GM08714 (cell line): ENCODE results near the gene HDHD3.
"Not testable (repeated sequence)": the region's sequence is repeated elsewhere in the genome, so short reads cannot be mapped to it uniquely, and the experiment has no call there.

Experiments used
- H3K4me3 ChIP-seq: fragments of 200-500 bp; sonication (Bioruptor generic); 2 replicates; pipeline ENCODE4 v1.5.1; 2014; ENCODE audit warnings: mild to moderate bottlenecking, low read length, inconsistent platforms
- ZNF274 ChIP-seq: IDR thresholded peaks from 2 replicates; pipeline ENCODE4 v1.6.1; 2012; ENCODE audit warnings: mild to moderate bottlenecking, low read depth, low read length

Gene HDHD3

DNA sequence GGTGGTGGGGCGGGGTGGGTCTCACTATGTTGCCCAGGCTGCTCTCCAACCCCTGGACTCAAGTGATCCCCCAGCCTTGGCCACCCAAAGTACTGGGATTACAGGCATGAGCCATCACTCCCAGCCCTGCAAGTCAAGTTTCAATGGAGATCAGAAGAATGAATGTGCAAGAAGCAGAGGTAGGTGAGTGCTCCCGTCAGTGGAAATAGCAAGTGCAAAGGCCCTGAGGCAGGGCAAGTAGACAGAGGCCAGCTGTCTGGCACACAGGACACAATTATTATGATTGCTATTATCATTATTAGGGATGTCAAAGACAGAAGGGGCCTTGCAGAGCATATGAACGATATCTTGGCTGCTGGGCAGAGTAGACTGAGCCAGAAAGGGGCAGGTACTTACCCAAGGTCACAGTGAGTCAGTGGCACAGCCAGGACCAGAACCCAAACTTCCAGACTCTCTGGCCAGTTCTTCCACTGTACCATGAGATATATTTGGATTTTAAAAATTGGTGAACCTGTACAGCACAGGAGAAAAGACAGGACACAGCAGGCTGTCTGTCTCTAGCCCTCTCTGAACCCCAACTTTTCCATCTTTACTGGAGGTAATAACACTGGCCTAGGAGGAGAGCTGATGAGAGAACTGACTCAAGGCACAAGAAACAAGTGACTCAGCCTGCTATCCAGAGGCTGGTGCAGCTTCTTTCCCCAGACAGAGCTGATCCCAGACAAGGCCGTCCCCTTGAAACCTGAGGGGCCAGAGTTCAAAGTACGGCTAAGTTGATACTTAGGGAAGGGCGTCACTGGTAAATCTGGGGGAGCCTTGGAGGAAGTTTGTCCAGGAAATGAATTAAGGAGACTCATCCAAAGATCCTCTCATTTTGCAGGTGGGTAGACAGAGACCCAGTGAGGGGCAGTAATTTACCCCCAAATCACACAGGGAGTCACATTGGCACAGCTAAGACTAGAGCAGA lies 1.4 kb downstream of the HDHD3 start:
- no peak for TF ChIP-seq ZNF274
- peak overlapping the region; percentile 97; the same call in 1 of the 2 replicates for H3K4me3 ChIP-seq

DNA sequence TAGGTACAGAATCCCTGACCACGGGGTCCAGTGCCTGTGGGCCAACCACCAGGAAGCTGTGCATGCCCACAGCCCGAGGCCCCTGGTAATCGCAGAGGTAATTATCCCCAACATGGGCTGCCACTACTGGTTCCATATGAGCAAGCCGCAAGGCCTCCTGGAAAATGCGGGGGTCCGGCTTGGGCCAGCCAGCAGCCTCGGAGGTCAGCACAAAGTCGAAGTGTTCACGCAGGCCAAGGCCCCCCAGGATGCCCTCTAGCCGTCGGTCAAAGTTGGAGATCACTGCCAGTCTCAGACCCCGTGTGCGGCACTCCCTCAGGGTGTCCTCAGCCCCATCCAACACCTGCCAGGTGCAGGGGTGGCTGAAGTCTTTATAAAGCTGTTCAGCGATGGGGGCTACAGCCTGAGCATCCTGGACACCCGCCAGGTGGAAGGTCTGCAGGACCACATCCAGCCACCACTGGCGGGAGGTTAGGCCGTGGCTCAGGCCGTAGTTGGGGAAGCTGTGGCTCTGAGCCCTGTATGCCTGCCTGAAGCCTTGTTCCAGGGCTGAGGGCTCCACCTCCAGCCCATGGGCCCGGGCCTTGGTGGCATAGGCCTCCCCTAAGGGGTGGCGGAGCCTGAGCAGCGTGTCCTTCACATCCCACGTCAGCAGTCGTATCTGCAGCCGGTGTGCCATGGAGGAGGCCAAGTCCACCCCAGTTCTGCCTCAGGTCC lies 3.0 kb downstream of the HDHD3 start:
- H3K4me3 ChIP-seq: no peak overlapping the region
- TF ChIP-seq ZNF274: no peak

DNA sequence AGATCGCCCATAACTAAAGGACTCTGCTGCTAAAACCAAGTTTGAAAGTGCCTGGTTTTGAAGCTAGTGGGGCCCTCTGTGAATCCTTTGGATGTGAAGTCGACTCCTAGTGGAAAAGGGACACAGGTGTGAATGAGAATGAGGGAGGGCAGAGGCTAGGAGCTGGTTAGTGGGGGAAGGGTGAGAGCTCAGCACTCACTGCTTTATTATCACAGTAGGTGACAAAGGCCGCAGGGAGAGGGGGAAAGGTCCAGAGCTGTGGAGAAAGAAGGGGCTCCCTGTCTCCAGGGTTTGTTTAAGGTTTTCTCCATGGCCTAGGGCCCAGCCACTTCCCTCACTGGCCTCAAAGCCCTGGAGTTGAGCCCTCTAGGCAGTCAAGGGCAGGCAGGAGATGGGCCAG lies 3.5 kb downstream of the HDHD3 start:
- TF ChIP-seq ZNF274: no peak
- no peak overlapping the region for H3K4me3 ChIP-seq

DNA sequence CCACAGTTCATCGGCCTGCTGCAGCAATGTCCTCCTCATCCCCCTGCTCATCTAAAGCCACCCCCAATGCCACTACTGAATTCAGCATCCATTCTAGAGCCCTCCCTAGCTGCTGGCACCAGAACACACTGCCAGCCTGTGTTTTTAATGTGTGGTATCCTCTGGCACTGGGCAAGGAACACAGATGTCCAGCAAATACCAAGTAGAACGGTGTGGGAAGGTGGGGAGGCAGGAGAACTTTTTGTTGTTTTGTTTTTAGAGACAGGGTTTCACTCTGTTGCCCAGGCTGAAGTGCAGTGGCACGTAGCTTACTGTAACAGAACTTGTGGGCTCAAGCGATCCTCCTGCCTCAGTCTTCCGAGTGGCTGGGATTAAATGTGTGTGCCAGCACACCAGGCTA lies 4.7 kb downstream of the HDHD3 start:
- H3K4me3 ChIP-seq: no peak overlapping the region
- TF ChIP-seq ZNF274: no peak

DNA sequence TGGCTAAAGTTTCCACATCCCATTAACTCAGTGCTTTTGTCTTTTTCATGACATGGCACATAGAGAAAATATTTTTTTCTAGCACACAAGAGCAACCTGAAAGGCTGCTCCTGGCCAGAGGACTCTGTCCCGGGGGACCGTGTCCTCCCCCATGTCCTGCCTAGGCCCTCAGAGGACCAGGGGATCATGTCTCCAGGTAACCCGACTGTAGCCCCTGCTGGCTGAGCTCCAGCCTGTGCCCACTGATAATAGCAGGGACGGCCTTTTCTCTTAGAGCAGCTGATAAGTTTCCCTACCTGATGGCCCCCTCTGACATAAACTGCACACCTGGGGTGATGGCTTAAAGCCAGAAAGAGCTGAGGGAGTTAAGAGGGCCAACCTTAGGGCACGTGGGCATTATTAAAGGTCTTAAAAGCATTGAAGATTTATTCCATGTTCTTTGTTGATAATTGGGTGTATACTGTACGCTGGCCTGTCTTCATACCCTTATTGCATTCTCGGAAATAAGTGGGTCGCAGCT lies 5.9 kb downstream of the HDHD3 start:
- TF ChIP-seq ZNF274: no peak
- no peak overlapping the region for H3K4me3 ChIP-seq

DNA sequence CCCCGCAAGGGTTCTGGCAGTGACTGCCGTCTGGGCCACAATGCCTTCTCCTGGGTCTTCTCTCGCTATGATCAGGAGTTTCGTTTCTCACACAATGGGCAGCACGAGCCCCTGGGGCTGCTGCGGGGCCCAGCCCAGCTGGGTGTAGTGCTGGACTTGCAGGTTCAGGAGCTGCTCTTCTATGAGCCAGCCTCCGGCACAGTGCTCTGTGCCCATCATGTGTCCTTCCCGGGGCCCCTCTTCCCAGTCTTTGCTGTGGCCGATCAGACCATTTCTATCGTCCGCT lies 7.0 kb downstream of the HDHD3 start:
- no peak overlapping the region for H3K4me3 ChIP-seq
- no peak for TF ChIP-seq ZNF274

DNA sequence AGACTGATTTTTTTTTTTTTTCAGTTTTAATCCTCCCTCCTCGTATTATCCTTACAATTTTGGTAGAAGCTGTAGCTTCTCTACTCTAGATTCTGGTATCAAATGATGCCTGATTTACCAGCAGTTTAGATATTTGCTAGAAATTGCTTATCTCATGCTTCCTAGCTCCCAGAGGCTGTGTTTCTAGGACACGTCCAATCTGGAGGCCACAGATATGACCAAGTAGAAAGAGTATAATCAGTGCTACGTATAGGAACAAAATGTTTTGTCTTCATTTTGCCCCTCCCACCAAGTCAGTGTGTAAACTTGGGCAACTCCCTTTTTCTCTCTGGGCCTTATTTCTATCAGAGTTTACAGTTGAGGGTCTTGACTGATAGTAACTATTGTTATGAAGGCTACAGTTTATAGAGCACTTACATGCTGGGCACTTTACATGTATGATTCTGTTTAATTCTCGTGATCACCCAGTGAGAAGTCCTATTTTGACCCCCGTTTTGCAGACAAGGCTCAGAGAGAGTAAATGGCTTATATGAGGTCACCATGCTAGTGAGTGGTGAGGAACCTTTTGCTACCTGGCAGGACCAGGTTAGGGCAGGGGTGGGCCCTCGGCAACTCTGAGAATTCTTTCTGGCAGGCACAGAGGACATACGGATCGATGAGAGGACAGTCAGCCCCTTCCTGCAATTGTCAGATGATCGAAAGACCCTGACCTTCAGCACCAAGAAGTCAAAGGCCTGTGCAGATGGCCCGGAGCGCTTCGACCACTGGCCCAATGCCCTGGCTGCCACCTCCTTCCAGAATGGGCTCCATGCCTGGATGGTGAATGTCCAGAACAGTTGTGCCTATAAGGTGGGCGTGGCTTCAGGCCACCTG lies 7.6 kb downstream of the HDHD3 start:
- H3K4me3 ChIP-seq: no peak overlapping the region
- no peak for TF ChIP-seq ZNF274

DNA sequence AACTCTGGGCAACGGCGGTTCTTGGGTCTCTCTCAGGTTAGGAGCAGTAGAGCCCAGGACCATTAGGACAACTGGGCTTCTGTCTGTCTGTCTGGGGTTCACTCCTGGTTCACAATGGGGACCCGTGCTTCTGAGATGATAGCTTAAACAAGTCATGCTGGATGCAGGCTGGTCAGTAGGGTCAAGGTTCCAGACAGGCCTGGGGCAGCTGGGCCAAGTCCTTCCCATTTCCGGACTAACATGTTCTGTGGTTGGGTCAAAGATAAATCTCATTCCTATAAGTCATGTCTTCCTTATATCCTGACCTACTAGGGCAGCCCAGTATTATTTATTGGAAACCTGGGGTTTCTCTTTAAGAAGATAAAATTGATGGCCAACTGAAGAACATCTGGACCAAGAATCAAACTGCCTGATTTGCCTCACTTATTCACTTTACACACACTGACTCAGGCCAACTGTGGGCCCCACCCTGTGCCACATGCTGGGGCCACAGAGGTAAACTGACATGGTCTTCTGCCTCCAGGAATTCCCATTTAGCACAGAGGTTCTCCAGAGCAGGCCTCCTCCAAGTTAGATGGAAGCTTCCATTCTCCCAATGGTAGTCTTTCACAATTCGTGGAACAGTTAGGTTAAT lies 8.3 kb downstream of the HDHD3 start:
- H3K4me3 ChIP-seq: no peak overlapping the region
- no peak for TF ChIP-seq ZNF274

DNA sequence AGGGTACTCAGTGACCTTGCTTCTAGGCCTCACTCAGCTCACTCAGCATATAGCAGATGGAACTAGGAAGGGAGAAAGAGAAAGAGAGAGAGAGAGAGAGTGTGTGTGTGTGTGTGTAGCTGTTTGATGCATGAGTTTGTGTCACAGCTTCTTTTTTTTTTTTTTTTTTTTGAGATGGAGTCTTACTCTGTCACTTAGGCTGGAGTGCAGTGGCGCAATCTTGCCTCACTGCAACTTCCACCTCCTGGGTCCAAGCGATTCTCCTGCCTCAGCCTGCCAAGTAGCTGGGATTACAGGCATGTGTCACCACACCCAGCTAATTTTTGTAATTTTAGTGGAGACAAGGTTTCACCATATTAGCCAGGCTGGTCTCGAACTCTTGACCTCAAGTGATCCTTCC lies 11.1 kb downstream of the HDHD3 start:
- H3K4me3 ChIP-seq: not testable (repeated sequence)

DNA sequence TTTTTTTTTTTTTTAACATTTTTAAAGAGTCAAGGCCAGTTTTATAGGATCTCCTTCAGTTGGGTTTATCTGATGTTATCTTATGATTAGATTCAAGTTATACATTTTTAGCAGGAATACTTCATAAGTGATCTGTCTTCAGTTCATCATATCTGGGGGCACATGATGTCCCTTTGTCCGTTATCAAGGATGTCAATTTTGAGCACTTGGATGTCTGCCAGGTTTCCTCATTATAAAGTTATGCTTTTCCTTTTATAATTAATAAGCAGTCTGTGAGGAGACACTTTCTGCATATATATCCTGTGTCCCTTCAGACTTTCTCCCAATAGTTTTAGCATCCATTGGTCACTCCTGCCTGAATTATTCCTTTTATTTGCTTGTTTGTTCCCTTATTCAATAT lies 11.8 kb downstream of the HDHD3 start:
- H3K4me3 ChIP-seq: no peak overlapping the region
- no peak for TF ChIP-seq ZNF274

DNA sequence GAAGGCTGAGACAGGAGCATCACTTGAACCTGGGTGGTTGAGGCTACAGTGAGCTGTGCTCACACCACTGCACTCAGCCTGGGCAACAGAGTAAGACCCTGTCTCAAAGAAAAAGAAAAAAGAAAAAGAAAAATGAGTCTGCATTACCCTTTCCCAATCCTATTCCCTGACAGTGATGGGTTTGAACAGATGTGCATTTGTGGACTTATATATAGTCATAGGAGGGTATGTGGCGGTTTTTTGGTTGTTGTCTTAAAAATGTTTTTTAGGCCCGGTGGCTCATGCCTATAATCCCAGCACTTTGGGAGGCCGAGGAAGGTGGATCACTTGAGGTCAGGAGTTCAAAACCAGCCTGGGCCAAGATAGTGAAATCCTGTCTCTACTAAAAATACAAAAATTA lies 13.4 kb downstream of the HDHD3 start:
- H3K4me3 ChIP-seq: no peak overlapping the region
- TF ChIP-seq ZNF274: no peak

DNA sequence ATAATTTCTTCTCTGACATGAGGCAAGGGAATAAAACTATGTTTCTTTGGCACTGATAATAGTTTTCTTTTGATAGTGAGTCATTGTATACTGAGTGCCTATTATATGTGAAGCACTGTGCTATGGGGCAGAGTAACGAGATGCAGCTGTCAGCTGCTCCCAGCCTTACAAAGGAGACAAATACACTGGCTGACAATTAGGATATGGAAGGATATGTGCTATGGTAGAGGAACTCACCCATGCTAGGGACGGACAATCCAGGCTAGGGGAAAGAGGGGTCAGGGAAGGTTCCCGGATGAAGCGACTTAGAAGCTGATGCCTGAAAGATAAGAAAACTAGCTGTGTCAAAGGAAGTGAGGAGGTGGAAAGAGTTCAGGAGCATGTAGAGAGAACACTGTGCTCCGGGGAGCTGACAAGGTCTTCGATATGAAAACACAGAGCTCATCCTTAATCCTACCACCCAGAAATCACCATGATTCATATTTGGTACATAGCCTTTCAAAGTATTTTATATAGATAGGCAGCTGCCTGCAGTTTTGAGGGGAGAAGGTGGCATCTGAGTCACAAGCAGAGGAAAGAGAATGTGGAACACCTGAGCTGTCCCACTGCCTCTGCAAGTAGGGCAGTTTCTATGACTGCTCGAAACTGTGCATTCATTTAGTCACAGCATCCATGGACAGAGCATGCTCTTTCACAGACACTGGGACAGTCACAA lies 15.3 kb downstream of the HDHD3 start:
- no peak for TF ChIP-seq ZNF274

DNA sequence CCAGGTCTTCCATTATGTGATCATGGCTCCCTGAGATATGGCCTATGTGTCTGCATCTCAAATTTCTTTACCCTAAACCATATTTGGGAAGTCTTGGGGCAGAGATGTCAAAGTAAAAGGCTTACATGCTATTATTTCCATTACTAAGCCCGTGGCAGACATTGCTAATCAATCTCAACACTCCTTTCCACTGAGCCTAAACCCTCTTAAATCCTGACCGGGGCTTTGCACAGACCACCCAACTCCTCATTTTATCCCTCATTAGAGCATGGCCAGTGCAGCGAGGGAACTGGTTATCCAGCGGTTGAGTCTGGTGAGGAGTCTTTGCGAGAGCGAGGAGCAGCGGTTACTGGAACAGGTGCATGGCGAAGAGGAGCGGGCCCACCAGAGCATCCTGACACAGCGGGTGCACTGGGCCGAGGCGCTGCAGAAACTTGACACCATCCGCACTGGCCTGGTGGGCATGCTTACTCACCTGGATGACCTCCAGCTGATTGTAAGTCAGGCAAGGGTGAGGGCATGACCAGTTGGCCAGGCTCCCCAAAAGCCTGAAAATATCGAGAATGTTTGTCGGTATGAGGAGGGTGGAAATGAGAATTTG lies 16.4 kb downstream of the HDHD3 start:
- no peak for TF ChIP-seq ZNF274
- H3K4me3 ChIP-seq: no peak overlapping the region

More for the DNA sequence above, 15.3 kb downstream of the HDHD3 start:
- no peak overlapping the region for H3K4me3 ChIP-seq
